Measurements from ENCODE around the gene SH3PXD2B. TPM values are rescaled to one million over a fixed set of nuclear protein-coding genes. Genes with fewer than 3 reads are reported as not detected.

Gene SH3PXD2B
- total and polyA plus RNA-seq, 8 donors: 6.7 to 63.0 (median 20.5) TPM

- peaks cover 16 to 72% (median 44%) of the 10 kb centered on the region in 4 donors for H3K4me1 ChIP-seq
- TF ChIP-seq, protein P1, sequence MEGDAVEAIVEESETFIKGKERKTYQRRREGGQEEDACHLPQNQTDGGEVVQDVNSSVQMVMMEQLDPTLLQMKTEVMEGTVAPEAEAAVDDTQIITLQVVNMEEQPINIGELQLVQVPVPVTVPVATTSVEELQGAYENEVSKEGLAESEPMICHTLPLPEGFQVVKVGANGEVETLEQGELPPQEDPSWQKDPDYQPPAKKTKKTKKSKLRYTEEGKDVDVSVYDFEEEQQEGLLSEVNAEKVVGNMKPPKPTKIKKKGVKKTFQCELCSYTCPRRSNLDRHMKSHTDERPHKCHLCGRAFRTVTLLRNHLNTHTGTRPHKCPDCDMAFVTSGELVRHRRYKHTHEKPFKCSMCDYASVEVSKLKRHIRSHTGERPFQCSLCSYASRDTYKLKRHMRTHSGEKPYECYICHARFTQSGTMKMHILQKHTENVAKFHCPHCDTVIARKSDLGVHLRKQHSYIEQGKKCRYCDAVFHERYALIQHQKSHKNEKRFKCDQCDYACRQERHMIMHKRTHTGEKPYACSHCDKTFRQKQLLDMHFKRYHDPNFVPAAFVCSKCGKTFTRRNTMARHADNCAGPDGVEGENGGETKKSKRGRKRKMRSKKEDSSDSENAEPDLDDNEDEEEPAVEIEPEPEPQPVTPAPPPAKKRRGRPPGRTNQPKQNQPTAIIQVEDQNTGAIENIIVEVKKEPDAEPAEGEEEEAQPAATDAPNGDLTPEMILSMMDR (IDR thresholded peaks at IDR 0.05): no peak
- TF ChIP-seq EP300 (IDR thresholded peaks at IDR 0.05) (peak; percentile 42), POLR2AphosphoS5 (IDR thresholded peaks at IDR 0.05) (peak; percentile 66 to 88 (median 72))
Observed at GRCh38 chr5:172412724-172413286, 41.5 kb downstream of the SH3PXD2B start.

DNA sequence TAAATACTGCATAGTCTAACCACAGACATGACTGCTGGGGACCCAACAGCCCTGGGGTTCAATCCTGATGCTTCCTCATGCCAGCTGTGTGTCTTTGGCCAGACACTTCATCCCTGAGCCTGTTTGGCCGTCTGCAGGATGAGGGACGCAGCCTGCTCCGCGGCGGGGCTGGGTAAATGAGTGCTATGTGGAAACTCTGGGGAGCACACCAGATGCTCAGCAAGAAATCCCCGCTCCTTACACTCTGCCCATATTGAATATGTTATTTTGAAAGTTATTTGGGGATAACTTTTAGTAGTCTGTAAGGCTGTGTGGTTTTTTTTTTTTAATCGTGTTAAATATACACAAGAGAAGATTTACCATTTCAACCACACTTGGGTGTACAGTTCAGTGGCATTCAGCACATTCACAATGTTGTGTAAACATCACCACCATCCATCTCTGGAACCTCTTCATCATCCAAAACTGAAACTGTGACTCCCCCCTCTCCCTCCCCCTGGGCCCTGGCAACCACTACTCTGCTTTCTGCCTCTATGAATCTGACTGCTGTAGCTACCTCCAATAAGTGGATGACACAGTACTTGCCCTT, 42.7 kb downstream of the SH3PXD2B start:
- peaks cover 0 to 3% (median 0%) of the 10 kb centered on the region in 4 donors for H3K36me3 ChIP-seq
- no peak overlapping the region for H3K4me3 ChIP-seq
- TF ChIP-seq POLR2AphosphoS5 (IDR thresholded peaks at IDR 0.05) (no peak), EP300 (IDR thresholded peaks at IDR 0.05) (no peak), POLR2A (IDR thresholded peaks at IDR 0.05) (no peak)
- TF ChIP-seq, protein P1 (IDR thresholded peaks at IDR 0.05): no peak
- H3K27ac ChIP-seq: peak overlapping the region; percentile 12 to 94 (median 82)
- peak in 1 of 2 donors; percentile 70 for DNase-seq
- intact Hi-C loops (cut with DNase I; ENCODE audit: low total_unique reads): no loop called here
- H3K4me1 ChIP-seq: peaks cover 16 to 73% (median 43%) of the 10 kb centered on the region in 4 donors
- H3K9me3 ChIP-seq: no peaks in the 10 kb centered on the region
- 40 to 76% (median 64%) methylated on average over 7 of the region's 7 CpGs for WGBS, 5 donors
- H3K27me3 ChIP-seq: no peaks in the 10 kb centered on the region

More at GRCh38 chr5:172412724-172413286, 41.5 kb downstream of the SH3PXD2B start:
- peak; percentile 58 to 76 for DNase-seq
- Histone ChIP-seq H3K36me3 (no peaks in the 10 kb centered on the region), H3K27me3 (no peaks in the 10 kb centered on the region), H3K9me3 (no peaks in the 10 kb centered on the region), H3K27ac (peak overlapping the region; percentile 44 to 94 (median 82)), H3K4me3 (no peak overlapping the region)
- intact Hi-C loops (cut with DNase I; ENCODE audit: low total_unique reads): no loop called here
- 60 to 70% (median 66%) methylated on average over 13 of the region's 13 CpGs for WGBS, 5 donors

DNA sequence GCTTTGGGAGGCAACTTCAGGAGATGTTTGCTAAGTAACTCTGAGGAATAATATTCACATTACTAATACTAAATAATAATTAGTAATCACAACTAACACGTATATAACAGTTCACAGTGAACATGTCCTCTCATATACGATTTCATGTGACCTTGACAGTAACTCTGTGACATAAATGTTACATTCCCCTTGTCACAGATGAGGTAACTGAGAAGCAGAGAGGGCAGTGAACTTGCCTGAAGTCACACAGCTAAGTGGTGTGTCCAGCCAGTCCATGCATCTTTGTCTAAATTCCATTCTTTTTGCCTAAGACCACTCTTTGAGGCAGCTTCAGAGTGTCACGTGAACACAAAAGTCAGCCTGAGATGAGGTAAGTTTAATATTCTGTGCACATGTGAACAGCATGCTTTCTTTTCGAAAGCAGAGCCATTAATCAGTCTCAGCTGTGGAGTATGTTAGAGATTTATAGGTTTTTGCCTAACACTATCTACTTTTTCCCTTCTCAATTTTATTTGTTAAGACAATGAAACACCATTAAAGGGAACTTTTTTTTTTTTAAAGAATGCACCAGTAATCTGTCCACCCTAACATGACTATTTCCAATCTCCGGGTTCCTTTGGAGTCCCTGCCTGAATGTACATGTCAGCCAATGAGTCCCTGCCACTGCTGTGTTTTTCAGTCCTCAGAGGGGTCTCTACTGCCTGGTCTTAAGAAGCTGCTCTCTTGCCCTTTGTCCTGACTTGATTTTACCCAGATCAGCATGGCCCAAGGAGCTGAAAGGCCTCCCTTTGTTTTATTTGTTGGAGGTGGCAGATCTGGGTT, 43.5 kb downstream of the SH3PXD2B start:
- Histone ChIP-seq H3K27me3 (no peaks in the 10 kb centered on the region), H3K4me1 (peaks cover 16 to 75% (median 43%) of the 10 kb centered on the region in 4 donors)
- intact Hi-C loops (cut with DNase I; ENCODE audit: low total_unique reads): no loop called here

More for the DNA sequence above, 43.5 kb downstream of the SH3PXD2B start:
- Histone ChIP-seq H3K4me3 (no peak overlapping the region), H3K36me3 (peaks cover 0 to 10% (median 4%) of the 10 kb centered on the region in 4 donors), H3K27ac (peak overlapping the region; percentile 12 to 94 (median 82)), H3K9me3 (no peaks in the 10 kb centered on the region)
- peak in 2 of 3 donors; percentile 12 to 26 for TF ChIP-seq POLR2AphosphoS5 (IDR thresholded peaks at IDR 0.05)
- TF ChIP-seq, protein P1 (IDR thresholded peaks at IDR 0.05): no peak
- no peak for TF ChIP-seq POLR2A (IDR thresholded peaks at IDR 0.05)
- no peak for TF ChIP-seq EP300 (IDR thresholded peaks at IDR 0.05)
- DNase-seq: peak in 1 of 2 donors; percentile 61
- 59 to 84% (median 77%) methylated on average over 5 of the region's 5 CpGs for WGBS, 5 donors

Measured in stomach (tissue), 9 donors.